NCI-H69 (cell line): ENCODE data around the gene TINAG.
"Not testable (repeated sequence)": the region's sequence is repeated elsewhere in the genome, so short reads cannot be mapped to it uniquely, and the experiment has no call there.

Experiments used
- DNase-seq: peaks from one replicate; lab custom pipeline; 2025; lab: John Stamatoyannopoulos, UW

TINAG gene

GRCh38 chr6:54308986-54309315 is 710 bp downstream of the TINAG start:
- DNase-seq = no peak

- DNase-seq = no peak
Measured at GRCh38 chr6:54310377-54311152, 2.3 kb downstream of the TINAG start.

GRCh38 chr6:54315656-54316055 is 7.4 kb downstream of the TINAG start:
- DNase-seq = no peak

GRCh38 chr6:54320871-54321270 is 12.6 kb downstream of the TINAG start:
- DNase-seq = peak; percentile 71

- peak; percentile 18 for DNase-seq
Measured at GRCh38 chr6:54327631-54328030, 19.4 kb downstream of the TINAG start.

- DNase-seq = not testable (repeated sequence)
Measured at GRCh38 chr6:54331571-54331970, 23.3 kb downstream of the TINAG start.

GRCh38 chr6:54335871-54336270 is 27.6 kb downstream of the TINAG start:
- DNase-seq = no peak

- DNase-seq = no peak
Measured at GRCh38 chr6:54353975-54354374, 45.7 kb downstream of the TINAG start.

GRCh38 chr6:54354608-54355007 is 46.4 kb downstream of the TINAG start:
- no peak for DNase-seq

- no peak for DNase-seq
Measured at GRCh38 chr6:54357141-54357540, 48.9 kb downstream of the TINAG start.

GRCh38 chr6:54361188-54361587 is 52.9 kb downstream of the TINAG start:
- DNase-seq = no peak

- DNase-seq = no peak
Measured at GRCh38 chr6:54361734-54362133, 53.5 kb downstream of the TINAG start.

GRCh38 chr6:54366667-54367327 is 58.6 kb downstream of the TINAG start:
- DNase-seq = no peak

- no peak for DNase-seq
Measured at GRCh38 chr6:54377776-54378175, 69.5 kb downstream of the TINAG start.

- no peak for DNase-seq
Measured at GRCh38 chr6:54386295-54386694, 78.1 kb downstream of the TINAG start.

GRCh38 chr6:54390362-54390761 is 82.1 kb downstream of the TINAG start:
- DNase-seq = no peak

- no peak for DNase-seq
Measured at GRCh38 chr6:54391577-54391976, 83.3 kb downstream of the TINAG start.

- no peak for DNase-seq
Measured at GRCh38 chr6:54403096-54403495, 94.9 kb downstream of the TINAG start.

- no peak for DNase-seq
Measured at GRCh38 chr6:54404791-54405190, 96.5 kb downstream of the TINAG start.

- DNase-seq = no peak
Measured at GRCh38 chr6:54411767-54412166, 103.5 kb downstream of the TINAG start.

GRCh38 chr6:54415517-54415916 is 107.3 kb downstream of the TINAG start:
- DNase-seq = no peak

GRCh38 chr6:54419885-54420284 is 111.6 kb downstream of the TINAG start:
- DNase-seq = no peak

- no peak for DNase-seq
Measured at GRCh38 chr6:54426995-54427394, 118.8 kb downstream of the TINAG start.

- no peak for DNase-seq
Measured at GRCh38 chr6:54427396-54427937, 119.2 kb downstream of the TINAG start.
